ENCODE results near the gene ZNF644. TPM values are rescaled to one million over a fixed set of nuclear protein-coding genes. Genes with fewer than 3 reads are reported as not detected.

ZNF644 gene
- polyA plus RNA-seq, 1 of the 3 experiments (the other 2 are of a cell fraction) = 5.6 TPM

GRCh38 chr1:90987841-90988240 is 34.0 kb downstream of the ZNF644 start:
- Histone ChIP-seq H4K20me1 (ENCODE audit: insufficient read depth) (peaks cover 81% of the 10 kb centered on the region), H3K79me2 (ENCODE audit: insufficient read depth) (peaks cover 100% of the 10 kb centered on the region), H3K27ac (ENCODE audit: low read depth in 2 of 2, low read length in 1 of 2) (no peak overlapping the region), H3K4me3 (ENCODE audit: low read depth in 2 of 2, low read length in 1 of 2) (no peak overlapping the region), H3K9me3 (no peaks in the 10 kb centered on the region; the same call in 1 of the 2 replicates), H2AFZ (ENCODE audit: low read depth) (no peak overlapping the region), H3K36me3 (replicated peaks in 1 of 2; ENCODE audit: control insufficient read depth in 1 of 2, insufficient read depth in 2 of 2, low read length in 1 of 2) (peaks cover 2 to 41% of the 10 kb centered on the region in 2 experiments), H3K9ac (no peak overlapping the region), H3K4me1 (ENCODE audit: control insufficient read depth in 1 of 2, insufficient read depth in 2 of 2, low read depth in 1 of 2, low read length in 1 of 2) (no peaks in the 10 kb centered on the region; a peak in 1 of 4 replicates), H3F3A (replicated peaks; ENCODE audit: insufficient read depth) (peaks cover 10% of the 10 kb centered on the region), H3K4me2 (no peak overlapping the region), H3K9me2 (no peaks in the 10 kb centered on the region), H3K27me3 (ENCODE audit: insufficient read depth) (no peaks in the 10 kb centered on the region)
- POLR2A ChIA-PET = no interaction called here
- 96% methylated on average over 2 of the region's 2 CpGs for WGBS (ENCODE audit: low lambda C conversion rate)
- TF ChIP-seq POLR2AphosphoS5 (IDR thresholded peaks at IDR 0.05; ENCODE audit: low read depth, low read length) (no peak), TCF12 (IDR thresholded peaks at IDR 0.05) (no peak), RCOR1 (IDR thresholded peaks at IDR 0.05; ENCODE audit: low read length) (no peak), FOXM1 (IDR thresholded peaks at IDR 0.05; ENCODE audit: low read depth) (no peak), IRF3 (IDR thresholded peaks at IDR 0.05; ENCODE audit: low read depth, low read length) (no peak), SIN3A (IDR thresholded peaks at IDR 0.05; ENCODE audit: borderline replicate concordance, low read depth, low read length) (no peak), FOSL2 (IDR thresholded peaks at IDR 0.05; ENCODE audit: borderline replicate concordance, low read depth) (no peak), NFIC (IDR thresholded peaks at IDR 0.05; ENCODE audit: borderline replicate concordance) (no peak), EZH2phosphoT487 (IDR thresholded peaks at IDR 0.05; ENCODE audit: borderline replicate concordance, low read depth) (no peak), ZBTB33 (IDR thresholded peaks at IDR 0.05; ENCODE audit: borderline replicate concordance, low read depth) (no peak), CTCF (IDR thresholded peaks at IDR 0.05) (no peak), JUND (IDR thresholded peaks at IDR 0.05) (no peak), YY1 (IDR thresholded peaks at IDR 0.05; ENCODE audit: low read depth) (no peak), REST (IDR thresholded peaks at IDR 0.05; ENCODE audit: low read depth, low read length) (no peak)
- CTCF ChIA-PET = no interaction called here
- DNase-seq = no peak
